K562 (cell line): ENCODE results near the gene SLC35G1.

ENCODE experiments used
- BRF1 ChIP-seq: IDR thresholded peaks from 3 replicates; pipeline ENCODE4 v1.6.1; 2011; ENCODE audit warnings: borderline replicate concordance, mild to moderate bottlenecking; ENCODE audit not compliant: insufficient read length; ENCODE audit errors: extremely low read depth
- IFI16 ChIP-seq: fragments of 250-450 bp; sonication (Bioruptor Pico); IDR thresholded peaks from 2 replicates; pipeline ENCODE4 v2.1.2; 2022; ENCODE audit warnings: mild to moderate bottlenecking, inconsistent platforms
- KDM1A ChIP-seq, 2 experiments: fragments of 450-650 bp; IDR thresholded peaks; 2 replicates each; pipeline ENCODE4 v1.6.1; 2016; ENCODE audit warnings: mild to moderate bottlenecking in 2 of 2
- POLR2AphosphoS5 ChIP-seq: IDR thresholded peaks from 2 replicates; pipeline ENCODE4 v1.6.1; 2011; ENCODE audit warnings: mild to moderate bottlenecking, low read depth, low read length, moderate library complexity; ENCODE audit not compliant: control insufficient read depth, insufficient read depth
- TF ChIP-seq, protein P1 (sequence below), 3 experiments: IDR thresholded peaks in 2 of 3; conservative IDR thresholded peaks in 1 of 3; 2 replicates each; pipeline ENCODE4 v1.5.1; 2011 to 2012; ENCODE audit warnings: low read length in 3 of 3, mild to moderate bottlenecking in 3 of 3, control low read depth in 2 of 3, improper control_type of control experiment in 1 of 3, inconsistent platforms in 1 of 3, low read depth in 1 of 3, mixed read lengths in 1 of 3, moderate library complexity in 1 of 3; ENCODE audit not compliant: insufficient read depth in 2 of 3

- TF ChIP-seq KDM1A (IDR thresholded peaks at IDR 0.05) (no peak), BRF1 (no peak), IFI16 (no peak), POLR2AphosphoS5 (no peak)
- TF ChIP-seq, protein P1, sequence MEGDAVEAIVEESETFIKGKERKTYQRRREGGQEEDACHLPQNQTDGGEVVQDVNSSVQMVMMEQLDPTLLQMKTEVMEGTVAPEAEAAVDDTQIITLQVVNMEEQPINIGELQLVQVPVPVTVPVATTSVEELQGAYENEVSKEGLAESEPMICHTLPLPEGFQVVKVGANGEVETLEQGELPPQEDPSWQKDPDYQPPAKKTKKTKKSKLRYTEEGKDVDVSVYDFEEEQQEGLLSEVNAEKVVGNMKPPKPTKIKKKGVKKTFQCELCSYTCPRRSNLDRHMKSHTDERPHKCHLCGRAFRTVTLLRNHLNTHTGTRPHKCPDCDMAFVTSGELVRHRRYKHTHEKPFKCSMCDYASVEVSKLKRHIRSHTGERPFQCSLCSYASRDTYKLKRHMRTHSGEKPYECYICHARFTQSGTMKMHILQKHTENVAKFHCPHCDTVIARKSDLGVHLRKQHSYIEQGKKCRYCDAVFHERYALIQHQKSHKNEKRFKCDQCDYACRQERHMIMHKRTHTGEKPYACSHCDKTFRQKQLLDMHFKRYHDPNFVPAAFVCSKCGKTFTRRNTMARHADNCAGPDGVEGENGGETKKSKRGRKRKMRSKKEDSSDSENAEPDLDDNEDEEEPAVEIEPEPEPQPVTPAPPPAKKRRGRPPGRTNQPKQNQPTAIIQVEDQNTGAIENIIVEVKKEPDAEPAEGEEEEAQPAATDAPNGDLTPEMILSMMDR (IDR thresholded peaks at IDR 0.05 in 2 of 3, conservative IDR thresholded peaks at IDR 0.05 in 1 of 3; ENCODE audit: insufficient read depth in 2 of 3, low read depth in 1 of 3, low read length in 3 of 3), result no peak
These were observed 14.5 kb upstream of the SLC35G1 start for GRCh38 chr10:93879273-93879672.
